Psoas muscle (tissue), 8 donors: Measurements from ENCODE around the gene AKR1A1. TPM values are rescaled to one million over a fixed set of nuclear protein-coding genes. Genes with fewer than 3 reads are reported as not detected.

ENCODE experiments used
- ATAC-seq, 4 donors: fragments of 200-7000 bp; cut with Tn5 transposase; one replicate each; pipeline ENCODE4 v1.9.1; 2020; ENCODE audit warnings: moderate library complexity in 3 of 4, mild to moderate bottlenecking in 2 of 4
- DNase-seq, 2 donors: peaks; one replicate each; pipeline ENCODE4 v3.0.0-alpha.2; 2020
- H3K27ac ChIP-seq: fragments of 200-600 bp; one replicate; pipeline ENCODE4 v1.8.0; 2022
- H3K27me3 ChIP-seq, 3 donors: fragments of 200-600 bp in 1 of 3; one replicate each; pipeline versions ENCODE4 v1.6.1 to v1.8.0; 2013 to 2022; ENCODE audit warnings: low read length in 2 of 3, mild to moderate bottlenecking in 2 of 3, moderate library complexity in 1 of 3; ENCODE audit not compliant: insufficient read depth in 3 of 3
- H3K36me3 ChIP-seq, 2 donors: fragments of 200-600 bp in 1 of 2; one replicate each; pipeline versions ENCODE4 v1.6.1 to v1.8.0; 2013 to 2022; ENCODE audit warnings: low read depth in 1 of 2, mild to moderate bottlenecking in 1 of 2, moderate library complexity in 1 of 2; ENCODE audit not compliant: insufficient read depth in 1 of 2
- H3K4me1 ChIP-seq: fragments of 200-600 bp; one replicate; pipeline ENCODE4 v1.8.0; 2022
- H3K4me3 ChIP-seq: fragments of 200-600 bp; one replicate; pipeline ENCODE4 v1.8.0; 2022; ENCODE audit warnings: mild to moderate bottlenecking
- H3K9me3 ChIP-seq: fragments of 200-600 bp; one replicate; pipeline ENCODE4 v1.8.0; 2022
- CTCF ChIP-seq: fragments of 200-600 bp; IDR thresholded peaks from one replicate; pipeline ENCODE4 v1.8.0; 2022; ENCODE audit warnings: antibody characterized with exemption
- WGBS, 3 donors: extraction: QIAGEN DNeasy Blood & Tissue Kit; methylation state at CpG; one replicate each; pipeline versions ENCODE4 v1.1.6 to v1.1.7; 2013; 5-methylcytosine and 5-hydroxymethylcytosine counted together
- intact Hi-C, 2 donors: fragments of 100-400 bp; cut with DNase I; formaldehyde crosslinking; loops; one replicate each; pipeline versions ENCODE4 v1.11.0 to v1.14.2; 2022
- polyA plus RNA-seq, 3 donors: library from polyadenylated mRNA; stranded (reverse); fragments of 200-250 nt; gene quantifications; one replicate each; pipeline ENCODE4 v1.2.3, GENCODE V29; 2013
- total RNA-seq, 4 donors: library from RNA; stranded (reverse); fragmentation: NEBNext Ultra II Directional in 2 of 4; extraction: Animal tissue kit (Norgen Biotek cat#: 25700) in 2 of 4; gene quantifications; one replicate each; pipeline versions ENCODE4 v1.2.1 to v1.2.4, GENCODE V29; 2021 to 2023
- donor health status: healthy with polysubstance abuse.
- donor health status: DM: no; HTN: no; CAD: no; lungs with moderate emphysema.
- donor health status: Bipolar disorder and iron deficiency.
- donor health status: healthy.
- donor health status: DM: yes; HTN: yes; CAD: no.
- donor health status: DM: no; HTN: no; CAD: no.
- donor health status: DM: no; HTN: no; CAD: no.
- donor health status: DM: yes; HTN: yes; CAD: no.

The AKR1A1 gene
- total and polyA plus RNA-seq, 7 donors = 35.6 to 91.5 (median 46.6) TPM

GRCh38 chr1:45567911-45568310 lies 17.3 kb downstream of the AKR1A1 start:
- Histone ChIP-seq H3K4me1 (no peaks in the 10 kb centered on the region), H3K36me3 (peaks cover 5 to 64% of the 10 kb centered on the region in 2 donors), H3K27me3 (no peaks in the 10 kb centered on the region), H3K9me3 (no peaks in the 10 kb centered on the region), H3K4me3 (no peak overlapping the region), H3K27ac (no peak overlapping the region)
- DNase-seq = no peak
- 88 to 94% (median 89%) methylated on average over 7 of the region's 7 CpGs for WGBS, 3 donors
- no peak for ATAC-seq
- no peak for TF ChIP-seq CTCF
- intact Hi-C loops = loop anchor here (2.0 to 5.0 kb wide), 2 partner anchors 53 to 211 kb away; no protein-coding TSS in a partner anchor

GRCh38 chr1:45568421-45568820 lies 17.8 kb downstream of the AKR1A1 start:
- DNase-seq = no peak
- no peak for TF ChIP-seq CTCF
- Histone ChIP-seq H3K36me3 (peaks cover 5 to 59% of the 10 kb centered on the region in 2 donors), H3K4me1 (no peaks in the 10 kb centered on the region), H3K4me3 (no peak overlapping the region), H3K9me3 (no peaks in the 10 kb centered on the region), H3K27me3 (no peaks in the 10 kb centered on the region), H3K27ac (no peak overlapping the region)
- intact Hi-C loops = loop anchor here (2.0 to 5.0 kb wide), 2 partner anchors 54 to 211 kb away; no protein-coding TSS in a partner anchor
- ATAC-seq = no peak
- 84 to 88% (median 85%) methylated on average over 4 of the region's 4 CpGs for WGBS, 3 donors

- no peak for DNase-seq
- Histone ChIP-seq H3K27ac (no peak overlapping the region), H3K36me3 (peaks cover 5 to 47% of the 10 kb centered on the region in 2 donors), H3K9me3 (no peaks in the 10 kb centered on the region), H3K4me1 (no peaks in the 10 kb centered on the region), H3K4me3 (no peak overlapping the region), H3K27me3 (no peaks in the 10 kb centered on the region)
- intact Hi-C loops = loop anchor here (2.0 to 5.0 kb wide), 2 partner anchors 55 to 212 kb away; no protein-coding TSS in a partner anchor
- TF ChIP-seq CTCF = no peak
- 31 to 43% (median 36%) methylated on average over 4 of the region's 4 CpGs for WGBS, 3 donors
- peak in 1 of 4 donors; percentile 18 for ATAC-seq
Observed at GRCh38 chr1:45569571-45569961, 18.9 kb downstream of the AKR1A1 start.

DNA sequence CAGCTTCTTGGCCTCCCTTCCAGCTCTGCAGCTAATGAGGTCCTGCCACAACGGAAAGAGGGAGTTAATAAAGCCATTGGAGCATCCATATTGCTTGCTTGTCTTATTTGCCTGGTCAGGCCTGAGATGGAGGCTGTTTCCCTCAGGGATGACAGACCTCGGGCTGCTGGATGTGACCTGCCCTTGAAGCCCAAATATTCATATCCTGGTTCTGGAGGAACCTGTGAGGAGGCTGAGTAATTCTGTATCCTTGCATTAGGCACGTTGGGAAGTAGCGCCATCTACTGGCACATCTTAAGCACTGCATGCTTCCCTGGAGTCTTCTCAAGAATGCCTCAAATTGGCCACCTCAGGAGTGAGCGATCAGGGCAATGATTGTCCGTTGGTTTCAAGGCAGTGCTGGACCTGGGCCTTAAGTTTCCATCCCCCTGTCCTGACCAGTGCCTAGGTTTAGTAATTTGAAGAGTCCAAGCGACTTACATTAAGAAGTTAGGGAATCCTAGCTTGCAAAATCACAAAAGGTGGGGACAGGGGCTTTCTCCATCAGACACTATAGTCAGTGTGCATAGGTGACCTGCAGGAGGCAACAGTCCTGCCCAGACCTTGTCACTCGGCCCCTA lies 19.4 kb downstream of the AKR1A1 start:
- WGBS, 3 donors = 16 to 18% (median 16%) methylated on average over 8 of the region's 8 CpGs
- no peak overlapping the region for H3K27ac ChIP-seq
- TF ChIP-seq CTCF = peak; percentile 99

More for the DNA sequence above, 19.4 kb downstream of the AKR1A1 start:
- intact Hi-C loops = loop anchor here (2.0 to 10.0 kb wide), 5 partner anchors 55 to 555 kb away; partner anchors contain the start of genes HECTD3 (in 2 of the 2) and UROD (in 2 of the 2)
- Histone ChIP-seq H3K4me3 (no peak overlapping the region), H3K9me3 (no peaks in the 10 kb centered on the region), H3K4me1 (no peaks in the 10 kb centered on the region), H3K36me3 (peaks cover 5 to 45% of the 10 kb centered on the region in 2 donors), H3K27me3 (no peaks in the 10 kb centered on the region)
- ATAC-seq (peak; percentile 87 to 94 (median 92)), DNase-seq (peak; percentile 57 to 78)
